H1 (cell line): ENCODE measurements around the gene KIT. TPM values are rescaled to one million over a fixed set of nuclear protein-coding genes. Genes with fewer than 3 reads are reported as not detected.
A peak's percentile ranks its signal among the peaks of the same experiment; 100 is the strongest.

Source experiments
- CTCF ChIA-PET: fragments of 300-600 bp; sonication (Branson Sonifier 250); formaldehyde crosslinking; loops from one replicate; lab custom pipeline; 2021; ENCODE audit not compliant: partially characterized antibody; lab: Charles Lee
- POLR2A ChIA-PET: fragments of 300-600 bp; sonication (Branson Sonifier 250); formaldehyde crosslinking; loops from one replicate; lab custom pipeline; 2021; ENCODE audit warnings: inconsistent platforms; ENCODE audit not compliant: partially characterized antibody; lab: Charles Lee
- DNase-seq, 2 experiments: peaks; one replicate each; pipeline versions ENCODE4 v3.0.0 to v3.0.0-alpha.2; 2010 to 2022; ENCODE audit warnings: low spot score in 2 of 2, low read depth in 1 of 2, mixed read lengths in 1 of 2
- FAIRE-seq: peaks from 2 replicates; lab custom pipeline; 2011; peaks lifted over from hg19 to GRCh38; lab: Jason Lieb, UNC
- H2AFZ ChIP-seq: 2 replicates; pipeline ENCODE4 v1.8.1; 2012; ENCODE audit warnings: low read length, inconsistent platforms
- H2AK5ac ChIP-seq: 2 replicates; pipeline ENCODE4 v1.6.1; 2013; ENCODE audit warnings: low read depth, low read length
- H2BK120ac ChIP-seq: replicated peaks from 2 replicates; pipeline ENCODE3; 2013; ENCODE audit warnings: low read depth, low read length, inconsistent platforms
- H2BK12ac ChIP-seq: 2 replicates; pipeline ENCODE4 v1.6.1; 2013; ENCODE audit warnings: low read depth, low read length
- H2BK15ac ChIP-seq: 2 replicates; pipeline ENCODE4 v1.6.1; 2013; ENCODE audit warnings: low read length
- H2BK20ac ChIP-seq: 2 replicates; pipeline ENCODE4 v1.6.1; 2013; ENCODE audit warnings: low read length
- H2BK5ac ChIP-seq: 2 replicates; pipeline ENCODE4 v1.6.1; 2013; ENCODE audit warnings: low read depth, low read length
- H3K14ac ChIP-seq: 2 replicates; pipeline ENCODE4 v1.6.1; 2013; ENCODE audit warnings: inconsistent platforms; ENCODE audit not compliant: insufficient read length
- H3K18ac ChIP-seq: 2 replicates; pipeline ENCODE4 v1.6.1; 2013; ENCODE audit warnings: low read length; ENCODE audit errors: extremely low read depth
- H3K23ac ChIP-seq: 2 replicates; pipeline ENCODE4 v1.6.1; 2013; ENCODE audit warnings: inconsistent platforms; ENCODE audit not compliant: insufficient read length
- H3K23me2 ChIP-seq: 2 replicates; pipeline ENCODE4 v1.6.1; 2013; ENCODE audit warnings: low read depth, low read length
- H3K27ac ChIP-seq: 2 replicates; pipeline ENCODE4 v1.6.1; 2011; ENCODE audit warnings: low read depth, low read length, inconsistent platforms
- H3K27me3 ChIP-seq, 4 experiments: replicated peaks in 1 of 4; 1 replicate in 1 of 4; 2 replicates in 3 of 4; pipeline versions ENCODE4 v1.6.1 to v1.8.1; 2011 to 2013; ENCODE audit warnings: low read length in 3 of 4, mild to moderate bottlenecking in 3 of 4, inconsistent platforms in 2 of 4, mixed read lengths in 2 of 4, moderate library complexity in 1 of 4; ENCODE audit not compliant: control insufficient read depth in 3 of 4, insufficient read depth in 3 of 4; ENCODE audit errors: extremely low read depth in 1 of 4
- H3K36me3 ChIP-seq, 4 experiments: 2 replicates each; pipeline versions ENCODE4 v1.6.1 to v1.8.1; 2011 to 2013; ENCODE audit warnings: mild to moderate bottlenecking in 4 of 4, low read length in 3 of 4, moderate library complexity in 2 of 4, control low read depth in 1 of 4, inconsistent platforms in 1 of 4; ENCODE audit not compliant: insufficient read depth in 4 of 4, control insufficient read depth in 2 of 4
- H3K4ac ChIP-seq: replicated peaks from 2 replicates; pipeline ENCODE3; 2013; ENCODE audit warnings: low read length, low read depth, mixed read lengths, inconsistent platforms; ENCODE audit not compliant: insufficient read length
- H3K4me1 ChIP-seq, 4 experiments: replicated peaks in 1 of 4; 1 replicate in 1 of 4; 2 replicates in 3 of 4; pipeline versions ENCODE4 v1.6.1 to v1.8.1; 2011 to 2013; ENCODE audit warnings: low read length in 3 of 4, inconsistent platforms in 2 of 4, mixed read lengths in 1 of 4; ENCODE audit not compliant: insufficient read depth in 4 of 4, control insufficient read depth in 3 of 4
- H3K4me2 ChIP-seq, 2 experiments: 2 replicates each; pipeline versions ENCODE4 v1.6.1 to v1.8.1; 2011 to 2013; ENCODE audit warnings: low read depth in 2 of 2, low read length in 2 of 2, control low read depth in 1 of 2, inconsistent platforms in 1 of 2, mild to moderate bottlenecking in 1 of 2; ENCODE audit not compliant: insufficient read depth in 1 of 2
- H3K4me3 ChIP-seq, 4 experiments: fragments of 200-600, 300-600 bp in 1 of 4; sonication (generic), shearing (Covaris generic), sonication (Bioruptor Twin) in 1 of 4; 2 replicates each; pipeline versions ENCODE4 v1.5.1 to v1.8.1; 2011 to 2016; ENCODE audit warnings: low read length in 4 of 4, low read depth in 3 of 4, control low read depth in 2 of 4, inconsistent platforms in 2 of 4, mild to moderate bottlenecking in 2 of 4, mixed read lengths in 1 of 4, moderate library complexity in 1 of 4; ENCODE audit not compliant: insufficient read depth in 2 of 4; ENCODE audit errors: extremely low read depth in 1 of 4
- H3K56ac ChIP-seq: replicated peaks from 2 replicates; pipeline ENCODE3; 2013; ENCODE audit warnings: low read depth, mild to moderate bottlenecking, mixed read lengths, low read length, inconsistent platforms; ENCODE audit not compliant: insufficient read length
- H3K79me1 ChIP-seq: 2 replicates; pipeline ENCODE4 v1.6.1; 2013; ENCODE audit warnings: low read depth, low read length, control low read depth
- H3K79me2 ChIP-seq, 2 experiments: 2 replicates each; pipeline versions ENCODE4 v1.6.1 to v1.8.1; 2012 to 2013; ENCODE audit warnings: low read length in 2 of 2, mild to moderate bottlenecking in 2 of 2, inconsistent platforms in 1 of 2; ENCODE audit not compliant: insufficient read depth in 2 of 2, control insufficient read depth in 1 of 2
- H3K9ac ChIP-seq, 4 experiments: replicated peaks in 1 of 4; 1 replicate in 1 of 4; 2 replicates in 3 of 4; pipeline versions ENCODE4 v1.6.1 to v1.8.1; 2011 to 2013; ENCODE audit warnings: low read depth in 3 of 4, low read length in 3 of 4, control low read depth in 2 of 4, mild to moderate bottlenecking in 2 of 4, moderate library complexity in 2 of 4, inconsistent platforms in 1 of 4; ENCODE audit errors: extremely low read depth in 1 of 4
- H3K9me3 ChIP-seq, 2 experiments: 2 replicates each; pipeline versions ENCODE4 v1.6.1 to v1.8.1; 2012 to 2013; ENCODE audit warnings: mild to moderate bottlenecking in 2 of 2, moderate library complexity in 2 of 2, control low read depth in 1 of 2, inconsistent platforms in 1 of 2, low read depth in 1 of 2, low read length in 1 of 2, mixed read lengths in 1 of 2; ENCODE audit not compliant: insufficient read depth in 2 of 2
- H4K20me1 ChIP-seq, 2 experiments: replicated peaks in 1 of 2; 2 replicates each; pipeline versions ENCODE3 to v1.8.1; 2011 to 2013; ENCODE audit warnings: inconsistent platforms in 2 of 2, low read length in 2 of 2, mild to moderate bottlenecking in 1 of 2; ENCODE audit not compliant: insufficient read depth in 2 of 2, control insufficient read depth in 1 of 2
- H4K5ac ChIP-seq: 2 replicates; pipeline ENCODE4 v1.6.1; 2013; ENCODE audit warnings: low read length, low read depth, mixed read lengths, inconsistent platforms; ENCODE audit not compliant: insufficient read length
- H4K8ac ChIP-seq: 2 replicates; pipeline ENCODE4 v1.8.0; 2013; ENCODE audit warnings: mild to moderate bottlenecking, moderate library complexity, low read length, inconsistent platforms; ENCODE audit not compliant: insufficient read depth; ENCODE audit errors: extremely low read depth
- H4K91ac ChIP-seq: replicated peaks from 2 replicates; pipeline ENCODE3; 2013; ENCODE audit warnings: low read length, mixed read lengths, inconsistent platforms; ENCODE audit not compliant: insufficient read length
- CEBPB ChIP-seq: IDR thresholded peaks from 2 replicates; pipeline ENCODE4 v1.6.1; 2012; ENCODE audit warnings: low read depth, low read length
- POLR2AphosphoS5 ChIP-seq: IDR thresholded peaks from 2 replicates; pipeline ENCODE4 v1.6.1; 2011; ENCODE audit warnings: low read depth, low read length
- WGBS, 2 experiments: shearing (Covaris generic) in 1 of 2; methylation state at CpG; one replicate each; pipeline versions ENCODE4 v1.1.6 to v1.1.7; 2013 to 2015; ENCODE audit warnings: low lambda C conversion rate in 2 of 2, mixed read lengths in 2 of 2, inconsistent platforms in 1 of 2, low coverage in 1 of 2, missing lambda C conversion rate in 1 of 2; ENCODE audit not compliant: insufficient replicate concordance in 2 of 2, insufficient coverage in 1 of 2, insufficient read length in 1 of 2; ENCODE audit errors: extremely low coverage in 1 of 2, missing lambda C conversion rate in 1 of 2; 5-methylcytosine and 5-hydroxymethylcytosine counted together
- polyA plus RNA-seq, 7 experiments: library from polyadenylated mRNA; depleted of rRNA in 3 of 7; stranded (reverse) in 5 of 7; unstranded in 2 of 7; fragments of >200 nt in 5 of 7; fragments of 200-250 nt in 2 of 7; gene quantifications; 1 replicate in 5 of 7; 2 replicates in 1 of 7; 4 replicates in 1 of 7; pipeline versions ENCODE4 v1.2.1 to v1.2.3, GENCODE V29; 2011 to 2013; ENCODE audit warnings: missing spikeins in 2 of 7, mixed read lengths in 2 of 7
- total RNA-seq: library from RNA; stranded (reverse); fragmentation: NEBNext Ultra II Directional; extraction: Animal tissue kit (Norgen Biotek cat#: 25700); gene quantifications from 2 replicates; pipeline ENCODE4 v1.2.1, GENCODE V29; 2021

KIT gene
- total and polyA plus RNA-seq, 2 of the 8 experiments (the other 6 are each of a cell fraction or from before 2014, with no cell fraction given), result 14.4 to 24.8 TPM

GRCh38 chr4:54614149-54614548 is 43.6 kb upstream of the KIT start:
- Histone ChIP-seq H3K18ac (no peak overlapping the region), H3K27me3 (no peaks in the 10 kb centered on the region), H3K23ac (no peak overlapping the region), H2BK120ac (no peak overlapping the region), H3K4me2 (no peak overlapping the region), H3K36me3 (no peaks in the 10 kb centered on the region), H3K56ac (no peak overlapping the region), H4K8ac (no peak overlapping the region), H3K27ac (no peak overlapping the region), H3K4me3 (no peak overlapping the region), H2AFZ (no peak overlapping the region), H2BK20ac (no peak overlapping the region), H2BK5ac (no peak overlapping the region), H3K9me3 (no peaks in the 10 kb centered on the region), H3K4ac (no peak overlapping the region), H4K91ac (no peak overlapping the region), H3K14ac (no peak overlapping the region), H2BK15ac (no peak overlapping the region), H2BK12ac (no peak overlapping the region), H2AK5ac (no peak overlapping the region), H3K79me2 (no peaks in the 10 kb centered on the region), H3K4me1 (no peaks in the 10 kb centered on the region), H3K79me1 (no peaks in the 10 kb centered on the region), H3K9ac (no peak overlapping the region), H3K23me2 (no peaks in the 10 kb centered on the region), H4K5ac (no peak overlapping the region), H4K20me1 (no peaks in the 10 kb centered on the region)
- POLR2A ChIA-PET, result interaction anchor here (1.4 to 1.6 kb wide), 2 partner anchors 43 to 57 kb away, joined by 3 to 7 read pairs; partner anchors contain the start of gene KIT
- TF ChIP-seq CEBPB, result peak; percentile 86
- no peak for TF ChIP-seq POLR2AphosphoS5
- WGBS, 2 experiments, result 88% methylated on average over 4 of the region's 4 CpGs; no CpG with 5 or more reads in 1 of the 2 experiments
- DNase-seq (no peak), FAIRE-seq (no peak)
- CTCF ChIA-PET, result interaction anchor here (0.9 to 1.2 kb wide), 4 partner anchors 9 to 357 kb away, joined by 3 to 4 read pairs (median 3); no protein-coding TSS in a partner anchor
